Neural cell (in vitro differentiated cells): ENCODE measurements around the gene CD14. TPM values are rescaled to one million over a fixed set of nuclear protein-coding genes. Genes with fewer than 3 reads are reported as not detected.

Experiments used
- H2AFZ ChIP-seq: fragments of 200-600, 300-800 bp; sonication (generic), shearing (Covaris generic); 2 replicates; pipeline ENCODE4 v1.6.0; 2014; ENCODE audit warnings: low read depth, mild to moderate bottlenecking, antibody characterized with exemption, low read length, moderate library complexity
- H3F3A ChIP-seq: fragments of 200-600 bp; shearing (Covaris generic); 2 replicates; pipeline ENCODE4 v1.6.1; 2016; ENCODE audit warnings: mild to moderate bottlenecking, moderate library complexity, mixed read lengths, antibody characterized with exemption, low read length; ENCODE audit not compliant: insufficient read depth, poor library complexity, severe bottlenecking
- H3K27ac ChIP-seq: fragments of 200-600, 300-800 bp; sonication (generic), shearing (Covaris generic); 2 replicates; pipeline ENCODE4 v1.5.1; 2014; ENCODE audit warnings: mild to moderate bottlenecking, low read length, moderate library complexity
- H3K27me3 ChIP-seq: fragments of 300-800, 200-600 bp; sonication (generic), shearing (Covaris generic); 2 replicates; pipeline ENCODE4 v1.6.0; 2014; ENCODE audit warnings: mild to moderate bottlenecking, low read depth, low read length, moderate library complexity; ENCODE audit not compliant: insufficient read depth
- H3K36me3 ChIP-seq: fragments of 300-800, 200-600 bp; sonication (generic), shearing (Covaris generic); 2 replicates; pipeline ENCODE4 v1.5.1; 2014; ENCODE audit warnings: mild to moderate bottlenecking, antibody characterized with exemption, low read length, moderate library complexity; ENCODE audit not compliant: insufficient read depth
- H3K4me2 ChIP-seq: fragments of 300-800, 200-600 bp; sonication (generic), shearing (Covaris generic); 2 replicates; pipeline ENCODE4 v1.6.0; 2014; ENCODE audit warnings: mild to moderate bottlenecking, low read length
- H3K4me3 ChIP-seq: fragments of 300-800, 200-600 bp; sonication (generic), shearing (Covaris generic); 2 replicates; pipeline ENCODE4 v1.5.1; 2014; ENCODE audit warnings: mild to moderate bottlenecking, low read length, moderate library complexity
- H3K79me2 ChIP-seq: fragments of 200-600 bp; shearing (Covaris generic); replicated peaks from 2 replicates; pipeline ENCODE4 v1.6.0; 2014; ENCODE audit warnings: mild to moderate bottlenecking, low read length, moderate library complexity; ENCODE audit not compliant: insufficient read depth
- H3K9ac ChIP-seq: fragments of 300-800, 200-600 bp; sonication (generic), shearing (Covaris generic); 2 replicates; pipeline ENCODE4 v1.6.1; 2016; ENCODE audit warnings: mild to moderate bottlenecking, low read length, mixed read lengths
- H3K9me2 ChIP-seq: fragments of 200-600 bp; shearing (Covaris generic); 2 replicates; pipeline ENCODE4 v1.6.1; 2016; ENCODE audit warnings: mild to moderate bottlenecking, low read length, mixed read lengths; ENCODE audit not compliant: insufficient read depth
- H3K9me3 ChIP-seq: fragments of 200-600, 300-800 bp; sonication (generic), shearing (Covaris generic); 2 replicates; pipeline ENCODE4 v1.6.1; 2016; ENCODE audit warnings: mild to moderate bottlenecking, mixed run types, low read length, moderate library complexity, mixed read lengths
- H4K20me1 ChIP-seq: fragments of 200-600 bp; shearing (Covaris generic); 2 replicates; pipeline ENCODE4 v1.6.1; 2016; ENCODE audit warnings: mild to moderate bottlenecking, mixed run types; ENCODE audit not compliant: insufficient read depth
- EP300 ChIP-seq: fragments of 450-650 bp; conservative IDR thresholded peaks from 2 replicates; pipeline ENCODE4 v1.6.1; 2014; ENCODE audit warnings: antibody characterized with exemption, mild to moderate bottlenecking, moderate library complexity; ENCODE audit not compliant: poor library complexity, severe bottlenecking
- EZH2 ChIP-seq: fragments of 200-600, 300-800 bp; shearing (Covaris generic), sonication (generic); IDR thresholded peaks from 2 replicates; pipeline ENCODE4 v1.6.1; 2014; ENCODE audit warnings: antibody characterized with exemption, low read length, borderline replicate concordance, mild to moderate bottlenecking; ENCODE audit not compliant: insufficient read depth, poor library complexity, severe bottlenecking
- MXI1 ChIP-seq: fragments of 450-650 bp; conservative IDR thresholded peaks from 2 replicates; pipeline ENCODE4 v1.6.1; 2014; ENCODE audit warnings: antibody characterized with exemption, mild to moderate bottlenecking; ENCODE audit not compliant: poor library complexity, severe bottlenecking
- POLR2AphosphoS5 ChIP-seq: IDR thresholded peaks from 2 replicates; pipeline ENCODE4 v1.6.1; 2012
- RAD21 ChIP-seq: fragments of 450-650 bp; conservative IDR thresholded peaks from 2 replicates; pipeline ENCODE4 v1.6.1; 2014; ENCODE audit warnings: antibody characterized with exemption, mild to moderate bottlenecking, moderate library complexity
- SMC3 ChIP-seq: fragments of 450-650 bp; conservative IDR thresholded peaks from 2 replicates; pipeline ENCODE4 v1.6.1; 2014; ENCODE audit warnings: antibody characterized with exemption, mild to moderate bottlenecking, moderate library complexity; ENCODE audit not compliant: poor library complexity
- TAF1 ChIP-seq: IDR thresholded peaks from 2 replicates; pipeline ENCODE4 v1.6.1; 2012; ENCODE audit warnings: low read depth
- polyA plus RNA-seq: library from polyadenylated mRNA; depleted of rRNA; stranded (reverse); fragments of >200 nt; gene quantifications from 2 replicates; pipeline ENCODE4 v1.2.3, GENCODE V29; 2014
- TF ChIP-seq, protein P1 (sequence below): IDR thresholded peaks from 2 replicates; pipeline ENCODE4 v1.6.1; 2012; ENCODE audit warnings: borderline replicate concordance
- TF ChIP-seq, protein P2 (sequence below): fragments of 450-650 bp; IDR thresholded peaks from 2 replicates; pipeline ENCODE4 v1.5.1; 2014; ENCODE audit warnings: antibody characterized with exemption, mild to moderate bottlenecking, moderate library complexity; ENCODE audit not compliant: poor library complexity, severe bottlenecking

The CD14 gene
- polyA plus RNA-seq, 1 donor from 2014 or later, result 1.5 TPM

GRCh38 chr5:140607031-140607430, 25.9 kb downstream of the CD14 start:
- H3K27ac ChIP-seq, result no peak overlapping the region
- H3K4me3 ChIP-seq, result no peak overlapping the region
- H3K36me3 ChIP-seq, result no peaks in the 10 kb centered on the region
- H4K20me1 ChIP-seq, result no peaks in the 10 kb centered on the region
- H3K9me3 ChIP-seq, result no peaks in the 10 kb centered on the region
- no peaks in the 10 kb centered on the region for H3K9me2 ChIP-seq
- H3K4me2 ChIP-seq, result no peak overlapping the region
- no peaks in the 10 kb centered on the region for H3F3A ChIP-seq
- H3K27me3 ChIP-seq, result no peaks in the 10 kb centered on the region
- H2AFZ ChIP-seq, result no peak overlapping the region
- TF ChIP-seq EP300 (no peak), MXI1 (no peak), RAD21 (no peak), TAF1 (no peak), SMC3 (no peak), POLR2AphosphoS5 (no peak)
- TF ChIP-seq, protein P1, sequence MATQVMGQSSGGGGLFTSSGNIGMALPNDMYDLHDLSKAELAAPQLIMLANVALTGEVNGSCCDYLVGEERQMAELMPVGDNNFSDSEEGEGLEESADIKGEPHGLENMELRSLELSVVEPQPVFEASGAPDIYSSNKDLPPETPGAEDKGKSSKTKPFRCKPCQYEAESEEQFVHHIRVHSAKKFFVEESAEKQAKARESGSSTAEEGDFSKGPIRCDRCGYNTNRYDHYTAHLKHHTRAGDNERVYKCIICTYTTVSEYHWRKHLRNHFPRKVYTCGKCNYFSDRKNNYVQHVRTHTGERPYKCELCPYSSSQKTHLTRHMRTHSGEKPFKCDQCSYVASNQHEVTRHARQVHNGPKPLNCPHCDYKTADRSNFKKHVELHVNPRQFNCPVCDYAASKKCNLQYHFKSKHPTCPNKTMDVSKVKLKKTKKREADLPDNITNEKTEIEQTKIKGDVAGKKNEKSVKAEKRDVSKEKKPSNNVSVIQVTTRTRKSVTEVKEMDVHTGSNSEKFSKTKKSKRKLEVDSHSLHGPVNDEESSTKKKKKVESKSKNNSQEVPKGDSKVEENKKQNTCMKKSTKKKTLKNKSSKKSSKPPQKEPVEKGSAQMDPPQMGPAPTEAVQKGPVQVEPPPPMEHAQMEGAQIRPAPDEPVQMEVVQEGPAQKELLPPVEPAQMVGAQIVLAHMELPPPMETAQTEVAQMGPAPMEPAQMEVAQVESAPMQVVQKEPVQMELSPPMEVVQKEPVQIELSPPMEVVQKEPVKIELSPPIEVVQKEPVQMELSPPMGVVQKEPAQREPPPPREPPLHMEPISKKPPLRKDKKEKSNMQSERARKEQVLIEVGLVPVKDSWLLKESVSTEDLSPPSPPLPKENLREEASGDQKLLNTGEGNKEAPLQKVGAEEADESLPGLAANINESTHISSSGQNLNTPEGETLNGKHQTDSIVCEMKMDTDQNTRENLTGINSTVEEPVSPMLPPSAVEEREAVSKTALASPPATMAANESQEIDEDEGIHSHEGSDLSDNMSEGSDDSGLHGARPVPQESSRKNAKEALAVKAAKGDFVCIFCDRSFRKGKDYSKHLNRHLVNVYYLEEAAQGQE, result no peak
- TF ChIP-seq, protein P2, sequence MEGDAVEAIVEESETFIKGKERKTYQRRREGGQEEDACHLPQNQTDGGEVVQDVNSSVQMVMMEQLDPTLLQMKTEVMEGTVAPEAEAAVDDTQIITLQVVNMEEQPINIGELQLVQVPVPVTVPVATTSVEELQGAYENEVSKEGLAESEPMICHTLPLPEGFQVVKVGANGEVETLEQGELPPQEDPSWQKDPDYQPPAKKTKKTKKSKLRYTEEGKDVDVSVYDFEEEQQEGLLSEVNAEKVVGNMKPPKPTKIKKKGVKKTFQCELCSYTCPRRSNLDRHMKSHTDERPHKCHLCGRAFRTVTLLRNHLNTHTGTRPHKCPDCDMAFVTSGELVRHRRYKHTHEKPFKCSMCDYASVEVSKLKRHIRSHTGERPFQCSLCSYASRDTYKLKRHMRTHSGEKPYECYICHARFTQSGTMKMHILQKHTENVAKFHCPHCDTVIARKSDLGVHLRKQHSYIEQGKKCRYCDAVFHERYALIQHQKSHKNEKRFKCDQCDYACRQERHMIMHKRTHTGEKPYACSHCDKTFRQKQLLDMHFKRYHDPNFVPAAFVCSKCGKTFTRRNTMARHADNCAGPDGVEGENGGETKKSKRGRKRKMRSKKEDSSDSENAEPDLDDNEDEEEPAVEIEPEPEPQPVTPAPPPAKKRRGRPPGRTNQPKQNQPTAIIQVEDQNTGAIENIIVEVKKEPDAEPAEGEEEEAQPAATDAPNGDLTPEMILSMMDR, result no peak
- no peak overlapping the region for H3K9ac ChIP-seq
- no peaks in the 10 kb centered on the region for H3K79me2 ChIP-seq

- Histone ChIP-seq H3K4me2 (no peak overlapping the region), H3K9me2 (no peaks in the 10 kb centered on the region), H4K20me1 (no peaks in the 10 kb centered on the region), H2AFZ (no peak overlapping the region), H3K9ac (no peak overlapping the region), H3K36me3 (no peaks in the 10 kb centered on the region), H3K27me3 (no peaks in the 10 kb centered on the region), H3F3A (no peaks in the 10 kb centered on the region), H3K79me2 (no peaks in the 10 kb centered on the region), H3K9me3 (no peaks in the 10 kb centered on the region), H3K27ac (no peak overlapping the region), H3K4me3 (no peak overlapping the region)
- TF ChIP-seq POLR2AphosphoS5, result no peak
- TF ChIP-seq, protein P1, result no peak
- no peak for TF ChIP-seq MXI1
- TF ChIP-seq EP300, result no peak
- TF ChIP-seq TAF1, result no peak
- TF ChIP-seq EZH2, result no peak
- TF ChIP-seq, protein P2, result no peak
- TF ChIP-seq RAD21, result no peak
- TF ChIP-seq SMC3, result no peak
Observed at GRCh38 chr5:140605879-140606278, 27.1 kb downstream of the CD14 start.
